ENCODE data around the gene NPAT. TPM values are rescaled to one million over a fixed set of nuclear protein-coding genes. Genes with fewer than 3 reads are reported as not detected.

The NPAT gene
- total RNA-seq, 4 donors from 2014 or later, result 5.4 to 10.6 (median 7.5) TPM

DNA sequence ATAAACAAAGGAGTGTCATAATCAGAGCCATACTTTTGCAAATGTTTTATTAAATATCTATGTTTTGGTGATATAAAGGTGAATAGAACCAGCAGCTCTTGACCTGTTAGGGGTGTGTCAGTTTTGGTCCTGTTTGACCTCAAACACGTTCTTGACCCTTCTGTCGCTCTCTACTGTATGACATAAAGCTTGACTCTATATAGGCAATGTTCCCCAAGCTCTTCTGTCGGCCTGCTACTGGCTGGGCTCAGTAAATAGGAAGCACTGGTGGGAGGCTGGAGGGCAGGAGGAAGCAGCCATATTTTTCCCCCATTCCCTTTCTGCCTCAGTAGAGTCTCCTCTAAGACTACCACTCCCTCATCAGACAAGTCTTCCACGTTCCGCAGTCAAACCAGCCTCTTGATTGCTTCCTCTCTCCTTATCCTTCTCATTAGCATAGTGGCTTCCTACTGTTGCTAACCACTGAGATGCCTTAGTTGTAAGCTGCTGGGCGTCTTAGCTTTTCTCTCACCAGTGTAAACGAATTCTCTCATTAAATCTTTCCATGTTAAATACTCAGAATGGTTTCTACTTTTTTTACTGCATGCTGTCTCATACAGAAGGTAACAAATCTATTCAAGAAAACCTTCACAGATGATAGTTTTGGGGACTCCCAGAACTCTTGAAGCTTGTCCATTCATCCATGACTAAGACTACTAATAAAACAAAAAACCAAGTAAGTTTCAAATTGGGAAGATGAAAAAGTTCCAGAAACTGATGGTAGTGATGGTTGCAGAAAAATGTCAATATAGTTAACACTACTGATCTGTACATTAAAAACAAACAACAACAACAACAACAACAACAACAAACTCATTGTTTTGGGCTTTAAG is 3.3 kb downstream of the NPAT start:
- Histone ChIP-seq H3K27ac (no peak overlapping the region), H3K4me3 (no peak overlapping the region), H3K4me1 (peaks cover 20 to 41% of the 10 kb centered on the region in 2 donors), H3K9me3 (no peaks in the 10 kb centered on the region), H3K27me3 (no peaks in the 10 kb centered on the region), H3K36me3 (no peaks in the 10 kb centered on the region)
- ATAC-seq (no peak), DNase-seq (no peak)
- intact Hi-C loops (cut with DNase I; ENCODE audit: low total_unique reads), result no loop called here
- in situ Hi-C loops (cut with MboI; ENCODE audit: low sequenced_read_pairs in 4 of 4), result no loop called here
- no peak for TF ChIP-seq POLR2A (IDR thresholded peaks at IDR 0.05)
- TF ChIP-seq, protein P1, sequence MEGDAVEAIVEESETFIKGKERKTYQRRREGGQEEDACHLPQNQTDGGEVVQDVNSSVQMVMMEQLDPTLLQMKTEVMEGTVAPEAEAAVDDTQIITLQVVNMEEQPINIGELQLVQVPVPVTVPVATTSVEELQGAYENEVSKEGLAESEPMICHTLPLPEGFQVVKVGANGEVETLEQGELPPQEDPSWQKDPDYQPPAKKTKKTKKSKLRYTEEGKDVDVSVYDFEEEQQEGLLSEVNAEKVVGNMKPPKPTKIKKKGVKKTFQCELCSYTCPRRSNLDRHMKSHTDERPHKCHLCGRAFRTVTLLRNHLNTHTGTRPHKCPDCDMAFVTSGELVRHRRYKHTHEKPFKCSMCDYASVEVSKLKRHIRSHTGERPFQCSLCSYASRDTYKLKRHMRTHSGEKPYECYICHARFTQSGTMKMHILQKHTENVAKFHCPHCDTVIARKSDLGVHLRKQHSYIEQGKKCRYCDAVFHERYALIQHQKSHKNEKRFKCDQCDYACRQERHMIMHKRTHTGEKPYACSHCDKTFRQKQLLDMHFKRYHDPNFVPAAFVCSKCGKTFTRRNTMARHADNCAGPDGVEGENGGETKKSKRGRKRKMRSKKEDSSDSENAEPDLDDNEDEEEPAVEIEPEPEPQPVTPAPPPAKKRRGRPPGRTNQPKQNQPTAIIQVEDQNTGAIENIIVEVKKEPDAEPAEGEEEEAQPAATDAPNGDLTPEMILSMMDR (IDR thresholded peaks at IDR 0.05 in 4 of 5, conservative IDR thresholded peaks at IDR 0.05 in 1 of 5), result no peak

DNA sequence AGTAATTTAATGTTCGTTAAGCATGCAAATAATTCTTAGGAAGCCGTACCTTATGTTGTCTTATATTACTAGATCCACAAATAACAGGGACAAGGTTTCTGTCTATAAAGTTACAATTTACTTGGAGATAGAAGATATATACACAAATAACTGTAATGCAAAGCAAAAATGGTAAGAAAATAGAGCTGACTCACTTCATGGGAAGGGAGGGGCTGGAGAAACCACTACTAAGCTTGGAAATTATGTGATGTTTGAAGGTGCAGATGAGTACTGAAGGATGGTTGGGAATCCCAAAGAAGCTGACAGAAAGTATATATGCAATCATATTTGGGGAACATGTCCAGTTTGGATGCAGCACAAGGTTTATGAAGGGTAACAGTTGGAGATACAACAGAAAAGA is 4.0 kb downstream of the NPAT start:
- no peak for DNase-seq
- H3K4me1 ChIP-seq, result peaks cover 14 to 34% of the 10 kb centered on the region in 2 donors
- in situ Hi-C loops (cut with MboI; ENCODE audit: low sequenced_read_pairs in 4 of 4) (no loop called here), intact Hi-C loops (cut with DNase I; ENCODE audit: low total_unique reads) (no loop called here)
- no peaks in the 10 kb centered on the region for H3K9me3 ChIP-seq
- no peaks in the 10 kb centered on the region for H3K36me3 ChIP-seq
- no peak overlapping the region for H3K4me3 ChIP-seq
- no peak for ATAC-seq
- H3K27ac ChIP-seq, result no peak overlapping the region
- no peaks in the 10 kb centered on the region for H3K27me3 ChIP-seq
- no peak for TF ChIP-seq POLR2A (IDR thresholded peaks at IDR 0.05)
- TF ChIP-seq, protein P1 (IDR thresholded peaks at IDR 0.05 in 4 of 5, conservative IDR thresholded peaks at IDR 0.05 in 1 of 5), result no peak

DNA sequence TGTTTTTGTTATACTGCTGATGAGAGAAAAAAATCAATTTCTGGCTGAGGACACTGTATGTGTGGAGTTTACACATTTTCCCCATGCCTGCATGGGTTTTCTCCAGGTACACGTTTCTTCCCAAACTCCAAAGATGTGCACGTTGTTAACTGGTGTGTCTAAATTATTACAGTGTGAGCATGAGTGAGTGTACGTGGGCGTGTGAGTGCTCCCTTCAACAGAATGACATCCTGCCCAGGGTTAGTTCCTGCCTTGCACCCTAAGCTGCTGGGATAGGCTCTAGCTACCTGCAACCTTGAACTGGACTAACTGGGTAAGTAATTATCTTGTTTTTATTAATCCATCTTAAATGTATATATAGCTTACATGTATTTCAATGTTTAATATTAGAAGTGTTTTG is 5.5 kb downstream of the NPAT start:
- no peak overlapping the region for H3K27ac ChIP-seq
- DNase-seq (no peak), ATAC-seq (no peak)
- no peaks in the 10 kb centered on the region for H3K9me3 ChIP-seq
- intact Hi-C loops (cut with DNase I; ENCODE audit: low total_unique reads) (no loop called here), in situ Hi-C loops (cut with MboI; ENCODE audit: low sequenced_read_pairs in 4 of 4) (no loop called here)
- H3K36me3 ChIP-seq, result no peaks in the 10 kb centered on the region
- H3K4me1 ChIP-seq, result peaks cover 14 to 34% of the 10 kb centered on the region in 2 donors
- no peak overlapping the region for H3K4me3 ChIP-seq
- no peaks in the 10 kb centered on the region for H3K27me3 ChIP-seq
- TF ChIP-seq, protein P1 (IDR thresholded peaks at IDR 0.05 in 4 of 5, conservative IDR thresholded peaks at IDR 0.05 in 1 of 5), result no peak
- TF ChIP-seq POLR2A (IDR thresholded peaks at IDR 0.05), result no peak

DNA sequence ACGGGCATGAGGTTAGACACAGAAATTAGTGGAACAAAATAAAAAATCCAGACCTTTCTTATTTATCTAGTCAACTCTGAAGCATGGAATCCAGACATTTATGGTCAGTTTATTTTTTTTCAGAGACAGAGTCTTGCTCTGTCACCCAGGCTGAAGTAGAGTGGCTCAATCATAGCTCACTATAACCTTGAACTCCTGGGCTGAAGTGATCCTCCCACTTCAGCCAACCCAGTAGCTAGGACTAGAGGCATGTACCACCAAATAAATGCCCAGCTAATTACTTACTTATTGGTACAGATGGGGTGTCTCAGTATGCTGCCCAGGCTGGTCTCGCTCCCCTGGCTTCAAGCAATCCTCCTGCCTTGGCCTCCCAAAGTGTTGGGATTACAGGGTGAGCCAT is 8.7 kb downstream of the NPAT start:
- ATAC-seq (no peak), DNase-seq (no peak)
- TF ChIP-seq POLR2A (IDR thresholded peaks at IDR 0.05), result no peak
- TF ChIP-seq, protein P1 (IDR thresholded peaks at IDR 0.05 in 4 of 5, conservative IDR thresholded peaks at IDR 0.05 in 1 of 5), result no peak
- H3K9me3 ChIP-seq, result no peaks in the 10 kb centered on the region
- H3K27ac ChIP-seq, result no peak overlapping the region
- peaks cover 0 to 15% of the 10 kb centered on the region in 2 donors for H3K4me1 ChIP-seq
- H3K27me3 ChIP-seq, result no peaks in the 10 kb centered on the region
- H3K4me3 ChIP-seq, result no peak overlapping the region
- intact Hi-C loops (cut with DNase I; ENCODE audit: low total_unique reads) (no loop called here), in situ Hi-C loops (cut with MboI; ENCODE audit: low sequenced_read_pairs in 4 of 4) (no loop called here)
- peaks cover 0 to 11% of the 10 kb centered on the region in 2 donors for H3K36me3 ChIP-seq
